ENCODE results near the gene PSMC6. TPM values are rescaled to one million over a fixed set of nuclear protein-coding genes. Genes with fewer than 3 reads are reported as not detected.

PSMC6 gene
- total RNA-seq, 1 experiment from 2014 or later = 103 TPM

- Histone ChIP-seq H3K14ac (ENCODE audit: insufficient read depth, low read length) (no peak overlapping the region), H3K27me3 (ENCODE audit: insufficient read depth, low read length) (no peaks in the 10 kb centered on the region), H4K91ac (ENCODE audit: insufficient read length, low read depth, low read length) (no peak overlapping the region), H3K9me3 (ENCODE audit: control insufficient read depth, low read depth, low read length) (no peaks in the 10 kb centered on the region), H4K20me1 (ENCODE audit: control insufficient read depth, insufficient read depth, insufficient read length) (no peaks in the 10 kb centered on the region), H3K27ac (ENCODE audit: insufficient read length, low read depth, low read length) (no peak overlapping the region), H3K79me2 (ENCODE audit: insufficient read depth, low read length) (no peaks in the 10 kb centered on the region), H2BK12ac (ENCODE audit: insufficient read length, low read depth, low read length) (no peak overlapping the region), H4K8ac (replicated peaks; ENCODE audit: insufficient read length, low read depth, low read length) (no peak overlapping the region), H3K18ac (ENCODE audit: insufficient read length, low read depth, low read length) (no peak overlapping the region), H2AFZ (ENCODE audit: low read length) (no peak overlapping the region), H2BK120ac (ENCODE audit: low read depth, low read length, poor library complexity, severe bottlenecking) (no peak overlapping the region), H3K23ac (ENCODE audit: insufficient read length, low read depth, low read length) (no peak overlapping the region), H3K56ac (ENCODE audit: insufficient read length, low read depth, low read length) (no peak overlapping the region), H3K4ac (ENCODE audit: low read depth, low read length) (no peak overlapping the region), H3K79me1 (ENCODE audit: insufficient read depth, low read depth, low read length, poor library complexity, severe bottlenecking) (no peaks in the 10 kb centered on the region), H3K4me2 (ENCODE audit: insufficient read depth, insufficient read length, low read length) (no peak overlapping the region), H2BK15ac (ENCODE audit: low read depth, low read length) (no peak overlapping the region), H3K4me1 (ENCODE audit: insufficient read depth, low read length) (no peaks in the 10 kb centered on the region), H2BK20ac (ENCODE audit: low read depth, low read length, poor library complexity, severe bottlenecking) (no peak overlapping the region), H2AK5ac (ENCODE audit: insufficient read length, low read length) (no peak overlapping the region), H3K23me2 (ENCODE audit: insufficient read length, low read depth, low read length, poor library complexity, severe bottlenecking) (no peaks in the 10 kb centered on the region), H3K9ac (ENCODE audit: extremely low read depth, insufficient read length, low read length) (no peak overlapping the region), H3T11ph (ENCODE audit: low read length) (no peak overlapping the region), H2BK5ac (ENCODE audit: insufficient read length, low read length) (no peak overlapping the region), H4K5ac (ENCODE audit: insufficient read length, low read depth, low read length) (no peak overlapping the region)
- Mint-ChIP-seq H3K36me3 (ENCODE audit: insufficient read depth in 1 of 3, low read depth in 3 of 3) (peaks cover 6 to 32% (median 27%) of the 10 kb centered on the region in 3 experiments), H3K4me1 (no peaks in the 10 kb centered on the region), H3K9me3 (no peaks in the 10 kb centered on the region), H3K4me3 (no peak overlapping the region), H3K27me3 (ENCODE audit: low read depth) (no peaks in the 10 kb centered on the region), H3K27ac (peak overlapping the region in 1 of 3 experiments; percentile 58; a peak in 1 of 7 replicates)
- WGBS (ENCODE audit: extremely low coverage, insufficient read length, low lambda C conversion rate) = no CpG with 5 or more reads among the region's 5 CpGs
- no peak for DNase-seq
- TF ChIP-seq, protein P1, sequence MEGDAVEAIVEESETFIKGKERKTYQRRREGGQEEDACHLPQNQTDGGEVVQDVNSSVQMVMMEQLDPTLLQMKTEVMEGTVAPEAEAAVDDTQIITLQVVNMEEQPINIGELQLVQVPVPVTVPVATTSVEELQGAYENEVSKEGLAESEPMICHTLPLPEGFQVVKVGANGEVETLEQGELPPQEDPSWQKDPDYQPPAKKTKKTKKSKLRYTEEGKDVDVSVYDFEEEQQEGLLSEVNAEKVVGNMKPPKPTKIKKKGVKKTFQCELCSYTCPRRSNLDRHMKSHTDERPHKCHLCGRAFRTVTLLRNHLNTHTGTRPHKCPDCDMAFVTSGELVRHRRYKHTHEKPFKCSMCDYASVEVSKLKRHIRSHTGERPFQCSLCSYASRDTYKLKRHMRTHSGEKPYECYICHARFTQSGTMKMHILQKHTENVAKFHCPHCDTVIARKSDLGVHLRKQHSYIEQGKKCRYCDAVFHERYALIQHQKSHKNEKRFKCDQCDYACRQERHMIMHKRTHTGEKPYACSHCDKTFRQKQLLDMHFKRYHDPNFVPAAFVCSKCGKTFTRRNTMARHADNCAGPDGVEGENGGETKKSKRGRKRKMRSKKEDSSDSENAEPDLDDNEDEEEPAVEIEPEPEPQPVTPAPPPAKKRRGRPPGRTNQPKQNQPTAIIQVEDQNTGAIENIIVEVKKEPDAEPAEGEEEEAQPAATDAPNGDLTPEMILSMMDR (conservative IDR thresholded peaks at IDR 0.05) = no peak
Observed at GRCh38 chr14:52755607-52756316, 48.8 kb downstream of the PSMC6 start.

Data from H9 (cell line).